ENCODE data around the gene CUX1. TPM values are rescaled to one million over a fixed set of nuclear protein-coding genes. Genes with fewer than 3 reads are reported as not detected.

The CUX1 gene
- total and polyA plus RNA-seq, 10 of the 15 experiments (the other 5 are each of a cell fraction or from before 2014, with no cell fraction given): 6.1 to 48.6 (median 25.9) TPM

- ATAC-seq (no peak), DNase-seq (ENCODE audit: low read depth, low spot score) (no peak), FAIRE-seq (no peak)
- 97% methylated on average over 10 of the region's 10 CpGs for WGBS (ENCODE audit: insufficient coverage, insufficient replicate concordance, low lambda C conversion rate, missing lambda C conversion rate)
- no TSS peak for BruUV-seq (replicated peaks)
- SMC1A ChIA-PET (ENCODE audit: uncharacterized antibody, unreplicated experiment): no interaction called here
- TF ChIP-seq NR2C1 (IDR thresholded peaks at IDR 0.05): no peak
- TF ChIP-seq KLF5 (IDR thresholded peaks at IDR 0.05; ENCODE audit: partially characterized antibody): no peak
- TF ChIP-seq DPF2 (IDR thresholded peaks at IDR 0.05): no peak
- no peak for TF ChIP-seq NFIC (IDR thresholded peaks at IDR 0.05; ENCODE audit: low read depth, low read length)
- RAD21 ChIA-PET (ENCODE audit: unreplicated experiment): no interaction called here
- Histone ChIP-seq H2AFZ (ENCODE audit: control insufficient read depth, low read depth, low read length) (no peak overlapping the region), H3K4me1 (ENCODE audit: control insufficient read depth, insufficient read depth, low read length) (no peaks in the 10 kb centered on the region), H3K4me3 (no peak overlapping the region), H3K9ac (ENCODE audit: control insufficient read depth, insufficient read depth, low read length) (no peak overlapping the region), H3K9me3 (replicated peaks; ENCODE audit: control insufficient read depth, insufficient read depth, low read length) (no peaks in the 10 kb centered on the region), H3K27me3 (replicated peaks in 1 of 2; ENCODE audit: control insufficient read depth in 2 of 2, insufficient read depth in 2 of 2, low read length in 1 of 2) (no peaks in the 10 kb centered on the region), H4K20me1 (ENCODE audit: control insufficient read depth, insufficient read depth) (no peaks in the 10 kb centered on the region), H3K27ac (ENCODE audit: control insufficient read depth, insufficient read depth) (no peak overlapping the region), H3K36me3 (ENCODE audit: control insufficient read depth in 2 of 2, insufficient read depth in 2 of 2, low read length in 1 of 2) (peaks cover 11 to 12% of the 10 kb centered on the region in 2 experiments), H3K4me2 (ENCODE audit: control insufficient read depth, insufficient read depth) (no peak overlapping the region), H3K79me2 (ENCODE audit: control insufficient read depth, insufficient read depth, low read length) (no peaks in the 10 kb centered on the region)
- CTCF ChIA-PET: no interaction called here
- intact Hi-C loops (cut with micrococcal nuclease; ENCODE audit: unreplicated experiment): no loop called here
- POLR2A ChIA-PET: no interaction called here
- in situ Hi-C loops (cut with MboI): no loop called here
These were observed 407.6 kb downstream of the CUX1 start for GRCh38 chr7:102225025-102225424.

GRCh38 chr7:102227371-102227770 is 409.9 kb downstream of the CUX1 start:
- ChIA-PET RAD21 (ENCODE audit: unreplicated experiment) (interaction anchor here (0.5 kb wide), 1 partner anchor 413 kb away, joined by 3 read pairs; no protein-coding TSS in a partner anchor), SMC1A (ENCODE audit: uncharacterized antibody, unreplicated experiment) (no interaction called here)
- WGBS (ENCODE audit: insufficient coverage, insufficient replicate concordance, low lambda C conversion rate, missing lambda C conversion rate): 94% methylated on average over 18 of the region's 18 CpGs

More at GRCh38 chr7:102227371-102227770, 409.9 kb downstream of the CUX1 start:
- ATAC-seq (no peak), FAIRE-seq (no peak), DNase-seq (ENCODE audit: low read depth, low spot score) (no peak)
- no peaks in the 10 kb centered on the region for H3K27me3 ChIP-seq (replicated peaks in 1 of 2; ENCODE audit: control insufficient read depth in 2 of 2, insufficient read depth in 2 of 2, low read length in 1 of 2)
- H3K9me3 ChIP-seq (replicated peaks; ENCODE audit: control insufficient read depth, insufficient read depth, low read length): no peaks in the 10 kb centered on the region
- H3K4me3 ChIP-seq: no peak overlapping the region
- H3K27ac ChIP-seq (ENCODE audit: control insufficient read depth, insufficient read depth): no peak overlapping the region
- no peaks in the 10 kb centered on the region for H3K4me1 ChIP-seq (ENCODE audit: control insufficient read depth, insufficient read depth, low read length)
- H3K79me2 ChIP-seq (ENCODE audit: control insufficient read depth, insufficient read depth, low read length): no peaks in the 10 kb centered on the region
- no peak overlapping the region for H3K9ac ChIP-seq (ENCODE audit: control insufficient read depth, insufficient read depth, low read length)
- intact Hi-C loops (cut with micrococcal nuclease; ENCODE audit: unreplicated experiment) (no loop called here), in situ Hi-C loops (cut with MboI) (no loop called here)
- H3K4me2 ChIP-seq (ENCODE audit: control insufficient read depth, insufficient read depth): no peak overlapping the region
- POLR2A ChIA-PET: no interaction called here
- CTCF ChIA-PET: interaction anchor here (1.9 kb wide), 1 partner anchor 9 kb away, joined by 6 read pairs; no protein-coding TSS in a partner anchor
- H4K20me1 ChIP-seq (ENCODE audit: control insufficient read depth, insufficient read depth): no peaks in the 10 kb centered on the region
- TF ChIP-seq PAX5 (IDR thresholded peaks at IDR 0.05; ENCODE audit: borderline replicate concordance, low read depth, low read length): no peak
- TF ChIP-seq SMAD5 (IDR thresholded peaks at IDR 0.05; ENCODE audit: low read depth): no peak
- TF ChIP-seq MEF2A (IDR thresholded peaks at IDR 0.05; ENCODE audit: insufficient read depth, low read depth, low read length): no peak
- no peak for TF ChIP-seq ZNF384 (IDR thresholded peaks at IDR 0.05; ENCODE audit: borderline replicate concordance, low read depth, low read length)
- no peak for TF ChIP-seq RCOR1 (conservative IDR thresholded peaks at IDR 0.05; ENCODE audit: low read depth, low read length)
- no peak for TF ChIP-seq TCF7 (IDR thresholded peaks at IDR 0.05; ENCODE audit: borderline replicate concordance)
- no peak for TF ChIP-seq POU2F2 (IDR thresholded peaks at IDR 0.05; ENCODE audit: borderline replicate concordance, low read depth, low read length)
- TF ChIP-seq MTA3 (IDR thresholded peaks at IDR 0.05; ENCODE audit: borderline replicate concordance, low read length): no peak
- no peak for TF ChIP-seq CHD2 (IDR thresholded peaks at IDR 0.05; ENCODE audit: borderline replicate concordance, low read depth, low read length)
- no peak for TF ChIP-seq SRF (IDR thresholded peaks at IDR 0.05; ENCODE audit: low read depth in 2 of 2, low read length in 2 of 2)
- H2AFZ ChIP-seq (ENCODE audit: control insufficient read depth, low read depth, low read length): no peak overlapping the region
- no TSS peak for BruUV-seq (replicated peaks)
- peaks cover 13% of the 10 kb centered on the region in 2 experiments for H3K36me3 ChIP-seq (ENCODE audit: control insufficient read depth in 2 of 2, insufficient read depth in 2 of 2, low read length in 1 of 2)
